CD14-positive monocyte (primary cell): ENCODE results near the gene SMARCA4. TPM values are rescaled to one million over a fixed set of nuclear protein-coding genes. Genes with fewer than 3 reads are reported as not detected.

Experiments used
- DNase-seq, 3 donors: peaks; one replicate each; pipeline ENCODE4 v3.0.0-alpha.2; 2011 to 2022
- H2AFZ ChIP-seq: 2 replicates; pipeline ENCODE4 v1.6.0; 2012; ENCODE audit warnings: mild to moderate bottlenecking, low read depth, low read length, inconsistent platforms; ENCODE audit not compliant: insufficient read depth, poor library complexity, severe bottlenecking
- H3K27ac ChIP-seq, 2 donors: 1 replicate in 1 of 2; 2 replicates in 1 of 2; pipeline ENCODE4 v1.5.1; 2012 to 2013; ENCODE audit warnings: low read length in 2 of 2, control low read depth in 1 of 2, inconsistent platforms in 1 of 2, low read depth in 1 of 2, mild to moderate bottlenecking in 1 of 2
- H3K27me3 ChIP-seq, 2 donors: one replicate each; pipeline versions ENCODE4 v1.6.0 to v1.6.1; 2011 to 2013; ENCODE audit warnings: low read length in 2 of 2; ENCODE audit not compliant: control insufficient read depth in 2 of 2, insufficient read depth in 2 of 2
- H3K36me3 ChIP-seq, 2 donors: replicated peaks in 1 of 2; 1 replicate in 1 of 2; 2 replicates in 1 of 2; pipeline versions ENCODE4 v1.5.1 to v1.6.1; 2012 to 2013; ENCODE audit warnings: low read length in 2 of 2, control low read depth in 1 of 2, inconsistent platforms in 1 of 2, mild to moderate bottlenecking in 1 of 2; ENCODE audit not compliant: insufficient read depth in 2 of 2, control insufficient read depth in 1 of 2
- H3K4me1 ChIP-seq, 2 donors: 1 replicate in 1 of 2; 2 replicates in 1 of 2; pipeline versions ENCODE4 v1.5.1 to v1.6.1; 2012 to 2013; ENCODE audit warnings: low read length in 2 of 2, control low read depth in 1 of 2, inconsistent platforms in 1 of 2, mild to moderate bottlenecking in 1 of 2, moderate library complexity in 1 of 2; ENCODE audit not compliant: insufficient read depth in 2 of 2, control insufficient read depth in 1 of 2
- H3K4me2 ChIP-seq: replicated peaks from 2 replicates; pipeline ENCODE3; 2012; ENCODE audit warnings: low read length, moderate library complexity, mild to moderate bottlenecking; ENCODE audit not compliant: poor library complexity, severe bottlenecking; ENCODE audit errors: extremely low read depth
- H3K4me3 ChIP-seq, 3 experiments: fragments of 200-600 bp in 1 of 3; sonication (generic) in 1 of 3; replicated peaks in 1 of 3; 1 replicate in 2 of 3; 2 replicates in 1 of 3; pipeline ENCODE4 v1.5.1; 2011 to 2013; ENCODE audit warnings: low read length in 3 of 3, mild to moderate bottlenecking in 3 of 3, control low read depth in 2 of 3, low read depth in 2 of 3, inconsistent platforms in 1 of 3, moderate library complexity in 1 of 3
- H3K79me2 ChIP-seq: 2 replicates; pipeline ENCODE4 v1.6.0; 2012; ENCODE audit warnings: mild to moderate bottlenecking, control low read depth, inconsistent platforms, low read length, moderate library complexity; ENCODE audit not compliant: insufficient read depth
- H3K9ac ChIP-seq: 2 replicates; pipeline ENCODE4 v1.6.0; 2017; ENCODE audit warnings: low read length, mild to moderate bottlenecking; ENCODE audit not compliant: insufficient read depth, poor library complexity, severe bottlenecking
- H3K9me3 ChIP-seq, 2 donors: replicated peaks in 1 of 2; 1 replicate in 1 of 2; 2 replicates in 1 of 2; pipeline versions ENCODE4 v1.5.1 to v1.6.1; 2012 to 2013; ENCODE audit warnings: low read length in 2 of 2, control low read depth in 1 of 2; ENCODE audit not compliant: control insufficient read depth in 1 of 2, insufficient read depth in 1 of 2
- H4K20me1 ChIP-seq: 2 replicates; pipeline ENCODE4 v1.6.0; 2012; ENCODE audit warnings: mild to moderate bottlenecking, low read length, control low read depth, moderate library complexity; ENCODE audit not compliant: insufficient read depth
- H3K27ac Mint-ChIP-seq, 7 donors: one replicate each; pipeline ENCODE4 v1.8.0; 2020; ENCODE audit warnings: mild to moderate bottlenecking in 7 of 7, mixed read lengths in 7 of 7, moderate library complexity in 6 of 7, inconsistent platforms in 2 of 7
- H3K27me3 Mint-ChIP-seq, 3 donors: one replicate each; pipeline ENCODE4 v1.8.0; 2021 to 2022; ENCODE audit warnings: low read depth in 3 of 3, mild to moderate bottlenecking in 3 of 3, mixed read lengths in 3 of 3, moderate library complexity in 3 of 3, inconsistent platforms in 1 of 3
- H3K36me3 Mint-ChIP-seq, 2 donors: one replicate each; pipeline ENCODE4 v1.8.0; 2020; ENCODE audit warnings: mixed read lengths in 2 of 2, inconsistent platforms in 1 of 2, mild to moderate bottlenecking in 1 of 2
- H3K4me1 Mint-ChIP-seq: one replicate; pipeline ENCODE4 v1.8.0; 2020; ENCODE audit warnings: mild to moderate bottlenecking, mixed read lengths
- H3K4me3 Mint-ChIP-seq, 2 donors: one replicate each; pipeline ENCODE4 v1.8.0; 2020; ENCODE audit warnings: mild to moderate bottlenecking in 2 of 2, mixed read lengths in 2 of 2, moderate library complexity in 1 of 2
- H3K9me3 Mint-ChIP-seq, 7 donors: one replicate each; pipeline ENCODE4 v1.8.0; 2020 to 2022; ENCODE audit warnings: mixed read lengths in 7 of 7, mild to moderate bottlenecking in 6 of 7, moderate library complexity in 6 of 7, inconsistent platforms in 2 of 7
- WGBS: methylation state at CpG from one replicate; pipeline ENCODE4 v1.1.5; 2013; ENCODE audit warnings: missing lambda C conversion rate; ENCODE audit not compliant: insufficient coverage; 5-methylcytosine and 5-hydroxymethylcytosine counted together
- intact Hi-C, 2 donors: fragments of 100-400 bp; cut with micrococcal nuclease; formaldehyde crosslinking; loops; one replicate each; pipeline versions ENCODE4 v1.15.0 to v1.15.1; 2023
- polyA plus RNA-seq, 3 donors: library from polyadenylated mRNA; depleted of rRNA in 1 of 3; unstranded in 2 of 3; stranded (reverse) in 1 of 3; fragments of 300-500 nt in 2 of 3; fragments of >200 nt in 1 of 3; fragmentation: Illumina TruSeq in 2 of 3; gene quantifications; 1 replicate in 2 of 3; 2 replicates in 1 of 3; pipeline ENCODE4 v1.2.3, GENCODE V29; 2012 to 2021
- TF ChIP-seq, protein P1 (sequence below): fragments of 200-600 bp; IDR thresholded peaks from one replicate; pipeline ENCODE4 v1.8.0; 2022; ENCODE audit warnings: antibody characterized with exemption, mild to moderate bottlenecking

SMARCA4 gene
- polyA plus RNA-seq, 3 donors: 5.1 to 53.3 (median 7.0) TPM

DNA sequence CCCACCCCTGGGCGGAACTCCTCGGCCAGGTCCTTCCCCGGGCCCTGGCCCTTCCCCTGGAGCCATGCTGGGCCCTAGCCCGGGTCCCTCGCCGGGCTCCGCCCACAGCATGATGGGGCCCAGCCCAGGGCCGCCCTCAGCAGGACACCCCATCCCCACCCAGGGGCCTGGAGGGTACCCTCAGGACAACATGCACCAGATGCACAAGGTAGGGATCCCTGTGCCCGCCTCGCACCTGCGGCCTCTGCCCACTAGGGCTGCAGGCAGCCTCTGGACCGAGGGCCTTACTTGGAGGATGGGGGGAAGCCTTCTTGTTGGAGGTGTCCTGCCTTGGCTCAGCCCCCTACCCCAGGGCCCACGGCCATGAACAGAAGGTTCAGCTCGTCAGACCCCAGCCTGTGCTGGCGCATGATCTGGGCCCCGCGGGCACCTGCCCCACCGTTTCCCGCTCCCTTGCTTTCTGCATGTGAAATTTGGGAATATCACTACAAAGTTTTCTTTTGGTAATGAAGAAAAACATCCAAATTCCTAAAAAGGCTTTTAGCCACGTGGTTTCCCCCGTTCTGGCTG, 23.4 kb downstream of the SMARCA4 start:
- no peak overlapping the region for H2AFZ ChIP-seq
- intact Hi-C loops: no loop called here
- H3K9me3 ChIP-seq: no peaks in the 10 kb centered on the region
- TF ChIP-seq, protein P1, sequence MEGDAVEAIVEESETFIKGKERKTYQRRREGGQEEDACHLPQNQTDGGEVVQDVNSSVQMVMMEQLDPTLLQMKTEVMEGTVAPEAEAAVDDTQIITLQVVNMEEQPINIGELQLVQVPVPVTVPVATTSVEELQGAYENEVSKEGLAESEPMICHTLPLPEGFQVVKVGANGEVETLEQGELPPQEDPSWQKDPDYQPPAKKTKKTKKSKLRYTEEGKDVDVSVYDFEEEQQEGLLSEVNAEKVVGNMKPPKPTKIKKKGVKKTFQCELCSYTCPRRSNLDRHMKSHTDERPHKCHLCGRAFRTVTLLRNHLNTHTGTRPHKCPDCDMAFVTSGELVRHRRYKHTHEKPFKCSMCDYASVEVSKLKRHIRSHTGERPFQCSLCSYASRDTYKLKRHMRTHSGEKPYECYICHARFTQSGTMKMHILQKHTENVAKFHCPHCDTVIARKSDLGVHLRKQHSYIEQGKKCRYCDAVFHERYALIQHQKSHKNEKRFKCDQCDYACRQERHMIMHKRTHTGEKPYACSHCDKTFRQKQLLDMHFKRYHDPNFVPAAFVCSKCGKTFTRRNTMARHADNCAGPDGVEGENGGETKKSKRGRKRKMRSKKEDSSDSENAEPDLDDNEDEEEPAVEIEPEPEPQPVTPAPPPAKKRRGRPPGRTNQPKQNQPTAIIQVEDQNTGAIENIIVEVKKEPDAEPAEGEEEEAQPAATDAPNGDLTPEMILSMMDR: no peak
- H3K4me2 ChIP-seq: no peak overlapping the region
- peaks cover 54 to 69% of the 10 kb centered on the region in 2 donors for H3K36me3 ChIP-seq
- Mint-ChIP-seq H3K9me3 (peaks cover 0 to 2% (median 0%) of the 10 kb centered on the region in 7 donors), H3K4me3 (no peak overlapping the region), H3K27me3 (no peaks in the 10 kb centered on the region), H3K36me3 (peaks cover 41 to 65% of the 10 kb centered on the region in 2 donors), H3K27ac (no peak overlapping the region), H3K4me1 (peaks cover 11% of the 10 kb centered on the region)
- H3K79me2 ChIP-seq: peaks cover 55% of the 10 kb centered on the region
- H3K9ac ChIP-seq: no peak overlapping the region
- peaks cover 11 to 13% of the 10 kb centered on the region in 2 donors for H3K4me1 ChIP-seq
- no peak overlapping the region for H3K4me3 ChIP-seq
- no peak for DNase-seq
- WGBS: 94% methylated on average over 14 of the region's 21 CpGs
- H3K27me3 ChIP-seq: no peaks in the 10 kb centered on the region
- peaks cover 56% of the 10 kb centered on the region for H4K20me1 ChIP-seq
- H3K27ac ChIP-seq: no peak overlapping the region

DNA sequence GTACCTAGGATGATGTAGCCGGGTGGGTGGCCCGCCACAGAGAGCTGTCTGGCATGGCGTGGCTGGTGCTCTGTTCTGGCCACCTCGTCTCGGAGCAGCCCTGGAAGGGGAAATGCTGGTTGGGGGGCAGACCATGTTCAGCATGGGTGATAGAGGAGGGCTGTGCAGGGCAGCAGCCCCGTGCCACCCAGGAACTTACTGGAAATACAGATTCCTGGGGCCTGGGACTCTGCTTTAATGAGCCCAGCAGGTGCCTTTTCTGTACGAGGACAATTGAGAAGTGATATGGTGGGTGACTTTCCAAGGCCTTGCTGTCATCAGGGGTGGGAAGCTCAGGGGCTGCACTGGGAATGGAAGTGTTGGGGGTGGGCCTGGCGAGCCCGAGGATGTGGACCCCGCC, 24.7 kb downstream of the SMARCA4 start:
- H3K4me1 ChIP-seq: peaks cover 4% of the 10 kb centered on the region in 2 donors
- WGBS: 96% methylated on average over 10 of the region's 10 CpGs
- H3K4me3 Mint-ChIP-seq: no peak overlapping the region
- H3K4me3 ChIP-seq: no peak overlapping the region
- H3K4me1 Mint-ChIP-seq: peaks cover 2% of the 10 kb centered on the region
- peak overlapping the region in 2 of 7 donors; percentile 33 to 35 for H3K27ac Mint-ChIP-seq
- no peak overlapping the region for H3K27ac ChIP-seq
- peaks cover 0 to 2% (median 0%) of the 10 kb centered on the region in 7 donors for H3K9me3 Mint-ChIP-seq
- H3K9ac ChIP-seq: no peak overlapping the region
- peaks cover 50 to 77% of the 10 kb centered on the region in 2 donors for H3K36me3 Mint-ChIP-seq
- DNase-seq: no peak
- H3K79me2 ChIP-seq: peaks cover 44% of the 10 kb centered on the region
- intact Hi-C loops: no loop called here
- H3K9me3 ChIP-seq: no peaks in the 10 kb centered on the region
- H3K4me2 ChIP-seq: no peak overlapping the region
- H3K27me3 ChIP-seq: no peaks in the 10 kb centered on the region
- TF ChIP-seq, protein P1: no peak
- no peak overlapping the region for H2AFZ ChIP-seq
- H3K27me3 Mint-ChIP-seq: no peaks in the 10 kb centered on the region
- peaks cover 43% of the 10 kb centered on the region for H4K20me1 ChIP-seq
- H3K36me3 ChIP-seq: peaks cover 66 to 82% of the 10 kb centered on the region in 2 donors
